OCI-LY1 (cell line): Measurements from ENCODE around the gene ADAMTS17.

Experiments used
- H2AFZ ChIP-seq: fragments of 200-600 bp; sonication (generic), shearing (Covaris generic); 2 replicates; pipeline ENCODE4 v1.6.0; 2014; ENCODE audit warnings: antibody characterized with exemption, mild to moderate bottlenecking, low read length
- H3F3A ChIP-seq: fragments of 200-600 bp; sonication (generic), shearing (Covaris generic); 2 replicates; pipeline ENCODE4 v1.6.0; 2014; ENCODE audit warnings: mild to moderate bottlenecking, antibody characterized with exemption, low read length, moderate library complexity; ENCODE audit not compliant: insufficient read depth
- H3K27ac ChIP-seq: fragments of 200-600 bp; sonication (generic); 2 replicates; pipeline ENCODE4 v1.5.1; 2014; ENCODE audit warnings: low read length, mixed run types, mild to moderate bottlenecking, low read depth; ENCODE audit not compliant: poor library complexity, severe bottlenecking
- H3K27me3 ChIP-seq: fragments of 200-600 bp; sonication (generic); 2 replicates; pipeline ENCODE4 v1.6.0; 2014; ENCODE audit warnings: antibody characterized with exemption, mild to moderate bottlenecking, low read length, moderate library complexity; ENCODE audit not compliant: insufficient read depth
- H3K36me3 ChIP-seq: fragments of 200-600 bp; sonication (generic); 2 replicates; pipeline ENCODE4 v1.6.1; 2014; ENCODE audit warnings: mild to moderate bottlenecking, antibody characterized with exemption, low read length, moderate library complexity, mixed read lengths; ENCODE audit not compliant: insufficient read depth
- H3K4me1 ChIP-seq: fragments of 200-600 bp; sonication (generic); 2 replicates; pipeline ENCODE4 v1.5.1; 2014; ENCODE audit warnings: mild to moderate bottlenecking, low read length, moderate library complexity; ENCODE audit not compliant: insufficient read depth, severe bottlenecking
- H3K4me2 ChIP-seq: fragments of 200-600 bp; sonication (generic), shearing (Covaris generic); 2 replicates; pipeline ENCODE4 v1.6.1; 2014; ENCODE audit warnings: low read length
- H3K4me3 ChIP-seq: fragments of 200-600 bp; sonication (generic); 2 replicates; pipeline ENCODE4 v1.5.1; 2014; ENCODE audit warnings: low read length, low read depth, mild to moderate bottlenecking, mixed read lengths; ENCODE audit not compliant: poor library complexity, severe bottlenecking
- H3K79me2 ChIP-seq: fragments of 200-600 bp; shearing (Covaris generic); 2 replicates; pipeline ENCODE4 v1.6.1; 2016; ENCODE audit warnings: mixed run types, low read length, mixed read lengths; ENCODE audit not compliant: insufficient read depth
- H3K9ac ChIP-seq: fragments of 200-600 bp; sonication (generic), shearing (Covaris generic); 2 replicates; pipeline ENCODE4 v1.6.1; 2014; ENCODE audit warnings: mild to moderate bottlenecking, low read length, mixed read lengths
- H3K9me2 ChIP-seq: fragments of 200-600 bp; sonication (generic), shearing (Covaris generic); 2 replicates; pipeline ENCODE4 v1.6.1; 2014; ENCODE audit warnings: low read depth, mild to moderate bottlenecking, low read length, mixed read lengths
- H3K9me3 ChIP-seq: fragments of 200-600 bp; shearing (Covaris generic); 2 replicates; pipeline ENCODE4 v1.6.1; 2014; ENCODE audit warnings: low read length, mixed read lengths
- H4K20me1 ChIP-seq: fragments of 200-600 bp; sonication (generic), shearing (Covaris generic); 2 replicates; pipeline ENCODE4 v1.6.0; 2016; ENCODE audit warnings: mild to moderate bottlenecking, low read length; ENCODE audit not compliant: insufficient read depth
- EZH2 ChIP-seq: fragments of 200-600 bp; sonication (generic), shearing (Covaris generic); IDR thresholded peaks from 2 replicates; pipeline ENCODE4 v1.8.0; 2017; ENCODE audit warnings: borderline replicate concordance, mixed run types, mild to moderate bottlenecking, antibody characterized with exemption, low read length, moderate library complexity, mixed read lengths
- TF ChIP-seq, protein P1 (sequence below): fragments of 200-600 bp; sonication (generic), shearing (Covaris generic); IDR thresholded peaks from 2 replicates; pipeline ENCODE4 v1.5.1; 2017; ENCODE audit warnings: mild to moderate bottlenecking, antibody characterized with exemption, low read length, moderate library complexity, mixed read lengths

Gene ADAMTS17

DNA sequence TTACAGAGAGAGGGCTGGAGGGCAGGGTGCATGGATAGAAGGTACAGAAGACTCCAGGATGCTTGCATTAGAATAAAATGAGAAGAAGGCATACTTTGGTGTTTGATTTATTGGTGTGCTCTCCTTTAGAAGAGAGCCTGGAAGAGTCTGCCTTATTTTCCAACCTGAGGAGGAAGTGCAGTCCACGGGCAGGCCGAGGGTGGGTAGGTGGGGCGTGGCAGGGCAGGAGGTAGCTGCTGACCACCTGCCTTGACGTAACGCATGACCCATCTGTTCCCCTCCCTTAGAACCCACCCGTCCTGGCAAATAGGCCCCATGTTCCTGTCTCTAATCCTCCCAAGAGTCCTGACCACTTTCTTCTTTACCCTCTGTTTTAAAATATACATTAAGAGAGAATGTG, 386.2 kb downstream of the ADAMTS17 start:
- Histone ChIP-seq H3K36me3 (no peaks in the 10 kb centered on the region), H4K20me1 (no peaks in the 10 kb centered on the region), H3K79me2 (no peaks in the 10 kb centered on the region), H3K4me2 (no peak overlapping the region), H3K9me3 (no peaks in the 10 kb centered on the region), H3K4me3 (no peak overlapping the region), H2AFZ (no peak overlapping the region), H3K27ac (no peak overlapping the region), H3K9me2 (no peaks in the 10 kb centered on the region), H3K4me1 (no peaks in the 10 kb centered on the region), H3K27me3 (no peaks in the 10 kb centered on the region), H3K9ac (no peak overlapping the region), H3F3A (no peaks in the 10 kb centered on the region)
- TF ChIP-seq EZH2: no peak
- TF ChIP-seq, protein P1, sequence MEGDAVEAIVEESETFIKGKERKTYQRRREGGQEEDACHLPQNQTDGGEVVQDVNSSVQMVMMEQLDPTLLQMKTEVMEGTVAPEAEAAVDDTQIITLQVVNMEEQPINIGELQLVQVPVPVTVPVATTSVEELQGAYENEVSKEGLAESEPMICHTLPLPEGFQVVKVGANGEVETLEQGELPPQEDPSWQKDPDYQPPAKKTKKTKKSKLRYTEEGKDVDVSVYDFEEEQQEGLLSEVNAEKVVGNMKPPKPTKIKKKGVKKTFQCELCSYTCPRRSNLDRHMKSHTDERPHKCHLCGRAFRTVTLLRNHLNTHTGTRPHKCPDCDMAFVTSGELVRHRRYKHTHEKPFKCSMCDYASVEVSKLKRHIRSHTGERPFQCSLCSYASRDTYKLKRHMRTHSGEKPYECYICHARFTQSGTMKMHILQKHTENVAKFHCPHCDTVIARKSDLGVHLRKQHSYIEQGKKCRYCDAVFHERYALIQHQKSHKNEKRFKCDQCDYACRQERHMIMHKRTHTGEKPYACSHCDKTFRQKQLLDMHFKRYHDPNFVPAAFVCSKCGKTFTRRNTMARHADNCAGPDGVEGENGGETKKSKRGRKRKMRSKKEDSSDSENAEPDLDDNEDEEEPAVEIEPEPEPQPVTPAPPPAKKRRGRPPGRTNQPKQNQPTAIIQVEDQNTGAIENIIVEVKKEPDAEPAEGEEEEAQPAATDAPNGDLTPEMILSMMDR: no peak

DNA sequence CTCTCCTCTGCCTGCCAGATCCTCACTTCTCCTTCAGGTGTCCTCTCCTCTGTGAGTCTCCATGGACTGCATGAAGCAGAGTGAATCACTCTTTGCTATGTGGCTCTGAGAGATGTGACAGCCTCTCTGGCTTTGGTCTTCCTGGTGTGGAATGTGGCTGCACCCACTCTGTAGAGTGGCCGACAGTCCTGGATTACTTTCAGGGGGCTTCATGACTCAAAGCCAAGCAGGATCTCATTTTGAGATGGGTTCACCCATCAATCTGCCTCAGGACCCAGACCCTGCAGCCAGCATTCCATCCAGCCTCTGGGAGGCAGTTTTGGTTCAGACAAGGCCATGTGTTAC, 386.6 kb downstream of the ADAMTS17 start:
- Histone ChIP-seq H3K4me3 (no peak overlapping the region), H2AFZ (no peak overlapping the region), H3F3A (no peaks in the 10 kb centered on the region), H3K4me2 (no peak overlapping the region), H3K9me2 (no peaks in the 10 kb centered on the region), H4K20me1 (no peaks in the 10 kb centered on the region), H3K79me2 (no peaks in the 10 kb centered on the region), H3K9ac (no peak overlapping the region), H3K36me3 (no peaks in the 10 kb centered on the region), H3K4me1 (no peaks in the 10 kb centered on the region), H3K27ac (no peak overlapping the region), H3K27me3 (no peaks in the 10 kb centered on the region), H3K9me3 (no peaks in the 10 kb centered on the region)
- TF ChIP-seq, protein P1: no peak
- no peak for TF ChIP-seq EZH2

DNA sequence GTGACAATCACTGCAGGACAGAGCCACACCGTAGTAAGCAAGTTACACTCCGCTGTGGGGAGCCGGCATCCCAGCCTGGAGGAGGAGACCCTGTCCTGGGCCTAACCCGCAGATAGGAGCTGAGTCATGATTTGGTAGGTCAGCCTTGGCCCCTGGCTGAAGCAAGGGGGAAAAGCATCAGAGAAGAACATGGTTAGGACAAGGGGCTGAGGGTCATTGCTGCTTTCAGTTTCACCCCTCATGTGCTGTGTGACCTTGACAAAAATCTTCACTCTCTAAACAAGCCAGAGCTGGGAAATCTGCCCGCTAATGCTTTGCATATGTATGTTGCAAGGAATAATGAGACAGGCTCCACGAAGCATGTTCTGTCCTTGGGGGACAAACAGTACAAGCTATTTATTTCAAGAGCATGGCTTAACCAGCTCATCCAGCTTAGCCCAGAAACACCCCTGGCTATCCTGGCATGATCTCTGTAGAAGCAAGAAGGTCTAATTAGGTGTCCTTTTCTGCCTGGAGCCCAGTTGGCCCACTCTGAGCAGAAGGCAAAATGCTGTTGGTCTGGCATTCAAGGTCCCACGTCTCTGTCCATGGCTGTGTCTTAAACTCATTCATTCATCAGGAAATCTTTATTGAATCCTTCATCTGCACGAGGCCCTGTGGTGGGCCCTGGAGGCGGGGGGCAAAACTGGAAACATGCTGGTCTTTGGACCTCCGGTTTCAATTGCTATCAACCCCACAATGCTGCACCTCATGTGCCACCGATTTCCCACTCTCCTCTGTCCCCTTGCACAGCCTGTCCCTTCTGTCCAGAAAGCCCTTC, 387.2 kb downstream of the ADAMTS17 start:
- Histone ChIP-seq H2AFZ (no peak overlapping the region), H4K20me1 (no peaks in the 10 kb centered on the region), H3K79me2 (no peaks in the 10 kb centered on the region), H3K4me2 (no peak overlapping the region), H3K9me3 (no peaks in the 10 kb centered on the region), H3K36me3 (no peaks in the 10 kb centered on the region), H3K9ac (no peak overlapping the region), H3K27ac (no peak overlapping the region), H3F3A (no peaks in the 10 kb centered on the region), H3K27me3 (no peaks in the 10 kb centered on the region), H3K4me1 (no peaks in the 10 kb centered on the region), H3K4me3 (no peak overlapping the region), H3K9me2 (no peaks in the 10 kb centered on the region)
- no peak for TF ChIP-seq EZH2
- TF ChIP-seq, protein P1: no peak
